WI38 (cell line): Measurements from ENCODE around the gene RBMS3.

Experiments used
- H3K4me3 ChIP-seq: 2 replicates; pipeline ENCODE4 v1.5.1; 2011; ENCODE audit warnings: low read depth, mild to moderate bottlenecking, control low read depth, low read length
- CTCF ChIP-seq: IDR thresholded peaks from 2 replicates; pipeline ENCODE4 v1.5.1; 2012; ENCODE audit warnings: low read depth, mild to moderate bottlenecking, control low read depth, low read length

RBMS3 gene

GRCh38 chr3:29677421-29677820, 396.6 kb downstream of the RBMS3 start:
- H3K4me3 ChIP-seq, result no peak overlapping the region
- no peak for TF ChIP-seq CTCF

GRCh38 chr3:29679944-29680343, 399.1 kb downstream of the RBMS3 start:
- no peak for TF ChIP-seq CTCF

GRCh38 chr3:29683018-29683993, 402.4 kb downstream of the RBMS3 start:
- TF ChIP-seq CTCF, result no peak
- no peak overlapping the region for H3K4me3 ChIP-seq

More at GRCh38 chr3:29679944-29680343, 399.1 kb downstream of the RBMS3 start:
- H3K4me3 ChIP-seq, result no peak overlapping the region

- no peak for TF ChIP-seq CTCF
- H3K4me3 ChIP-seq, result no peak overlapping the region
Measured at GRCh38 chr3:29686889-29687592, 406.2 kb downstream of the RBMS3 start.

- no peak for TF ChIP-seq CTCF
- H3K4me3 ChIP-seq, result no peak overlapping the region
Measured at GRCh38 chr3:29690686-29691353, 409.9 kb downstream of the RBMS3 start.

GRCh38 chr3:29693863-29694262, 413.0 kb downstream of the RBMS3 start:
- TF ChIP-seq CTCF, result no peak
- H3K4me3 ChIP-seq, result peak overlapping the region; percentile 9; the same call in 1 of the 2 replicates

GRCh38 chr3:29694331-29694730, 413.5 kb downstream of the RBMS3 start:
- no peak overlapping the region for H3K4me3 ChIP-seq

More at GRCh38 chr3:29694331-29694730, 413.5 kb downstream of the RBMS3 start:
- no peak for TF ChIP-seq CTCF
